Measurements from ENCODE around the gene IRF2BP2. TPM values are rescaled to one million over a fixed set of nuclear protein-coding genes. Genes with fewer than 3 reads are reported as not detected.
A peak's percentile ranks its signal among the peaks of the same experiment; 100 is the strongest.

The IRF2BP2 gene
- total and polyA plus RNA-seq, 10 of the 15 experiments (the other 5 are each of a cell fraction or from before 2014, with no cell fraction given) = 7.5 to 114 (median 52.3) TPM

DNA sequence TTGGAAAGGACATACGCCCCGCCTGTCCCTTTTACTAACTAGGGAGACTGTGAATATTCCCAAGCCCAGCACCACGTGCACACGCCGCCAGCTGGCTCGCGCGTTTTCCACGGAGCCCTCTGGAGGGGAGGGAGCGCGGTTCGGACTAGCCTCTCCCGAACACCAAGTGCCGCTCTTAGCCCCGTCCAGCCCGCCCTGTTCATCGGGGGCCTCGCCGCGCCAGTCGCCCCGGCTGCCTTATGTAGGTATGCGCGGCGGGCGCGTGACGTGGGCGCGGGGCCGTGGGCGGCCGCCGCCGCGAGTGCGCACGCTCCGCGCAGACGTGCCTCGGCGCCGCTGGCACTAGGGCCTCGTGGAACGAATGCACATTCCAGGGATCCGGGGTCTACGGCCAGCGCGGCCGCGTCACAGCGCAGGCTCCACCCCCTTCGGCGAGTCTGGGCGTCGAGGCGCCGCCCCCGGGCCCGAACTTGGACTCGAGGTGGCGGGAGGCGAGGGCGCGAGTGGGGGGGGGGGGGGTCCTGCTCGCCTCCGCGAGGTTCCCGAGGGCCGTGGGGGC lies 767 bp upstream of the IRF2BP2 start (continued):
- TF ChIP-seq ZNF274 (IDR thresholded peaks at IDR 0.05; ENCODE audit: insufficient read depth, insufficient read length) (no peak), POLR2AphosphoS2 (IDR thresholded peaks at IDR 0.05; ENCODE audit: low read depth, low read length) (peak; percentile 100), DPF2 (IDR thresholded peaks at IDR 0.05) (peak; percentile 95), EED (IDR thresholded peaks at IDR 0.05; ENCODE audit: low read depth) (peak; percentile 74), ZNF24 (IDR thresholded peaks at IDR 0.05) (peak; percentile 71), ETV6 (conservative IDR thresholded peaks at IDR 0.05 in 1 of 2, IDR thresholded peaks at IDR 0.05 in 1 of 2; ENCODE audit: borderline replicate concordance in 1 of 2, low read depth in 1 of 2) (peak in 1 of 2 experiments; percentile 36; a peak in 1 of 4 replicates), YY1 (IDR thresholded peaks at IDR 0.05; ENCODE audit: low read depth, low read length) (peak; percentile 79), NFIC (IDR thresholded peaks at IDR 0.05; ENCODE audit: low read depth, low read length) (no peak), KAT2A (conservative IDR thresholded peaks at IDR 0.05; ENCODE audit: control insufficient read depth, low read depth, low read length) (no peak), SMC3 (IDR thresholded peaks at IDR 0.05; ENCODE audit: borderline replicate concordance, low read length) (no peak), ZZZ3 (IDR thresholded peaks at IDR 0.05; ENCODE audit: control insufficient read depth, insufficient read length, low read depth) (no peak), JUNB (IDR thresholded peaks at IDR 0.05) (no peak), CREM (IDR thresholded peaks at IDR 0.05; ENCODE audit: low read depth) (no peak; the same call in none of the 2 replicates), JUND (IDR thresholded peaks at IDR 0.05; ENCODE audit: low read depth, low read length) (no peak), MEF2B (IDR thresholded peaks at IDR 0.05; ENCODE audit: partially characterized antibody, poor library complexity, severe bottlenecking) (no peak), ZNF384 (IDR thresholded peaks at IDR 0.05; ENCODE audit: borderline replicate concordance, low read depth, low read length) (0 out of 2 replicates have a peak, but pooled peaks have one; percentile 11), SMAD1 (IDR thresholded peaks at IDR 0.05; ENCODE audit: low read depth, partially characterized antibody) (no peak), RAD21 (IDR thresholded peaks at IDR 0.05; ENCODE audit: insufficient read depth, low read depth, low read length) (no peak), LARP7 (IDR thresholded peaks at IDR 0.05) (peak; percentile 95), SMARCA5 (IDR thresholded peaks at IDR 0.05) (peak; percentile 39), ZBED1 (IDR thresholded peaks at IDR 0.05; ENCODE audit: borderline replicate concordance) (peak; percentile 11; the same call in 1 of the 2 replicates)
- TF ChIP-seq, protein P1, sequence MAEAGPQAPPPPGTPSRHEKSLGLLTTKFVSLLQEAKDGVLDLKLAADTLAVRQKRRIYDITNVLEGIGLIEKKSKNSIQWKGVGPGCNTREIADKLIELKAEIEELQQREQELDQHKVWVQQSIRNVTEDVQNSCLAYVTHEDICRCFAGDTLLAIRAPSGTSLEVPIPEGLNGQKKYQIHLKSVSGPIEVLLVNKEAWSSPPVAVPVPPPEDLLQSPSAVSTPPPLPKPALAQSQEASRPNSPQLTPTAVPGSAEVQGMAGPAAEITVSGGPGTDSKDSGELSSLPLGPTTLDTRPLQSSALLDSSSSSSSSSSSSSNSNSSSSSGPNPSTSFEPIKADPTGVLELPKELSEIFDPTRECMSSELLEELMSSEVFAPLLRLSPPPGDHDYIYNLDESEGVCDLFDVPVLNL (IDR thresholded peaks at IDR 0.05; ENCODE audit: low read depth, low read length) = no peak
- TF ChIP-seq, protein P2, sequence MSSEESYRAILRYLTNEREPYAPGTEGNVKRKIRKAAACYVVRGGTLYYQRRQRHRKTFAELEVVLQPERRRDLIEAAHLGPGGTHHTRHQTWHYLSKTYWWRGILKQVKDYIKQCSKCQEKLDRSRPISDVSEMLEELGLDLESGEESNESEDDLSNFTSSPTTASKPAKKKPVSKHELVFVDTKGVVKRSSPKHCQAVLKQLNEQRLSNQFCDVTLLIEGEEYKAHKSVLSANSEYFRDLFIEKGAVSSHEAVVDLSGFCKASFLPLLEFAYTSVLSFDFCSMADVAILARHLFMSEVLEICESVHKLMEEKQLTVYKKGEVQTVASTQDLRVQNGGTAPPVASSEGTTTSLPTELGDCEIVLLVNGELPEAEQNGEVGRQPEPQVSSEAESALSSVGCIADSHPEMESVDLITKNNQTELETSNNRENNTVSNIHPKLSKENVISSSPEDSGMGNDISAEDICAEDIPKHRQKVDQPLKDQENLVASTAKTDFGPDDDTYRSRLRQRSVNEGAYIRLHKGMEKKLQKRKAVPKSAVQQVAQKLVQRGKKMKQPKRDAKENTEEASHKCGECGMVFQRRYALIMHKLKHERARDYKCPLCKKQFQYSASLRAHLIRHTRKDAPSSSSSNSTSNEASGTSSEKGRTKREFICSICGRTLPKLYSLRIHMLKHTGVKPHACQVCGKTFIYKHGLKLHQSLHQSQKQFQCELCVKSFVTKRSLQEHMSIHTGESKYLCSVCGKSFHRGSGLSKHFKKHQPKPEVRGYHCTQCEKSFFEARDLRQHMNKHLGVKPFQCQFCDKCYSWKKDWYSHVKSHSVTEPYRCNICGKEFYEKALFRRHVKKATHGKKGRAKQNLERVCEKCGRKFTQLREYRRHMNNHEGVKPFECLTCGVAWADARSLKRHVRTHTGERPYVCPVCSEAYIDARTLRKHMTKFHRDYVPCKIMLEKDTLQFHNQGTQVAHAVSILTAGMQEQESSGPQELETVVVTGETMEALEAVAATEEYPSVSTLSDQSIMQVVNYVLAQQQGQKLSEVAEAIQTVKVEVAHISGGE (CRISPR knock-in tag; IDR thresholded peaks at IDR 0.05) = no peak
- TF ChIP-seq, protein P3, sequence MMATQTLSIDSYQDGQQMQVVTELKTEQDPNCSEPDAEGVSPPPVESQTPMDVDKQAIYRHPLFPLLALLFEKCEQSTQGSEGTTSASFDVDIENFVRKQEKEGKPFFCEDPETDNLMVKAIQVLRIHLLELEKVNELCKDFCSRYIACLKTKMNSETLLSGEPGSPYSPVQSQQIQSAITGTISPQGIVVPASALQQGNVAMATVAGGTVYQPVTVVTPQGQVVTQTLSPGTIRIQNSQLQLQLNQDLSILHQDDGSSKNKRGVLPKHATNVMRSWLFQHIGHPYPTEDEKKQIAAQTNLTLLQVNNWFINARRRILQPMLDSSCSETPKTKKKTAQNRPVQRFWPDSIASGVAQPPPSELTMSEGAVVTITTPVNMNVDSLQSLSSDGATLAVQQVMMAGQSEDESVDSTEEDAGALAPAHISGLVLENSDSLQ (IDR thresholded peaks at IDR 0.05) = peak; percentile 25; the same call in 1 of the 2 replicates
- TF ChIP-seq, protein P4, sequence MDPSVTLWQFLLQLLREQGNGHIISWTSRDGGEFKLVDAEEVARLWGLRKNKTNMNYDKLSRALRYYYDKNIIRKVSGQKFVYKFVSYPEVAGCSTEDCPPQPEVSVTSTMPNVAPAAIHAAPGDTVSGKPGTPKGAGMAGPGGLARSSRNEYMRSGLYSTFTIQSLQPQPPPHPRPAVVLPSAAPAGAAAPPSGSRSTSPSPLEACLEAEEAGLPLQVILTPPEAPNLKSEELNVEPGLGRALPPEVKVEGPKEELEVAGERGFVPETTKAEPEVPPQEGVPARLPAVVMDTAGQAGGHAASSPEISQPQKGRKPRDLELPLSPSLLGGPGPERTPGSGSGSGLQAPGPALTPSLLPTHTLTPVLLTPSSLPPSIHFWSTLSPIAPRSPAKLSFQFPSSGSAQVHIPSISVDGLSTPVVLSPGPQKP (IDR thresholded peaks at IDR 0.05; ENCODE audit: low read depth, low read length) = 0 out of 2 replicates have a peak, but pooled peaks have one; percentile 41
